ENCODE measurements around the gene NAGS.

DNA sequence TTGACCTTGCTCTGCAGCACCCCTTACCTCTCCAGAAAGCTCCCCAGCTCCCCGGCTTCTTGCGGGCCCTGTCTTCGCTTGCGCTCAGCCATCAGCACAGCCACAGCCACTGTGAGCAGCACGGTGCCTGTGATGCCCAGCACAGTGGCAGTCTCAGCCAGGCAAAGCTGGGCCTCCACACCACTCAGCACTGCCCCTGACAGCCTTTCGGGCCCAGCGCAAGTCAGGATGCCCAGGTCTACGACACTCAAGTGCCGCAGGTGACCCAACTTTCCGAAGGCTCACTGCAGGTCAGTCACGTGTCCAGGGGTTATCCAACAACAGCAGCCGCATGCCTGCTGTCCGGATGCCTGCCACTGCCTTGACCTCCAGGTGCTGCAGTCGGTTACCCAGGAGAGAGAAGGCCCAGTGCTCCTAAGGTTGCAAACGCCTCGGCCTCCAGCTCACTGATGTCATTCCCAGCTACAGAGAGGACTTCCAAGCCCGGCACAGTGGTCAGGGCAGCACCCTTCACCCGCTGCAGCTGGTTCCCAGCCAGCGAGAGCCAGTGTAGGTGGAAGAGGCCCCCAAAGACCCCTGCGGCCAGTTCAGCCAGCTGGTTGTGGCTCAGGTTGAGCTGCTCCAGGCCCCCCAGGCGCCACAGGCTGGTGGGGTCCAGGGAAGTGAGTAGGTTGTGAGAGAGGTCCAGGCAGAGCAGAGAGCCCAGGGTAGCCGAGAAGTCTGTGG, 19.3 kb downstream of the NAGS start:
- TF ChIP-seq FOSB (CRISPR knock-in tag; IDR thresholded peaks at IDR 0.05) (no peak), RCOR1 (IDR thresholded peaks at IDR 0.05; ENCODE audit: low read depth, low read length) (no peak), POLR2A (IDR thresholded peaks at IDR 0.05; ENCODE audit: low read length) (no peak), ELK1 (IDR thresholded peaks at IDR 0.05; ENCODE audit: low read depth, low read length) (no peak), SREBF2 (IDR thresholded peaks at IDR 0.05) (no peak), REST (IDR thresholded peaks at IDR 0.05) (no peak)
- TF ChIP-seq, protein P1, sequence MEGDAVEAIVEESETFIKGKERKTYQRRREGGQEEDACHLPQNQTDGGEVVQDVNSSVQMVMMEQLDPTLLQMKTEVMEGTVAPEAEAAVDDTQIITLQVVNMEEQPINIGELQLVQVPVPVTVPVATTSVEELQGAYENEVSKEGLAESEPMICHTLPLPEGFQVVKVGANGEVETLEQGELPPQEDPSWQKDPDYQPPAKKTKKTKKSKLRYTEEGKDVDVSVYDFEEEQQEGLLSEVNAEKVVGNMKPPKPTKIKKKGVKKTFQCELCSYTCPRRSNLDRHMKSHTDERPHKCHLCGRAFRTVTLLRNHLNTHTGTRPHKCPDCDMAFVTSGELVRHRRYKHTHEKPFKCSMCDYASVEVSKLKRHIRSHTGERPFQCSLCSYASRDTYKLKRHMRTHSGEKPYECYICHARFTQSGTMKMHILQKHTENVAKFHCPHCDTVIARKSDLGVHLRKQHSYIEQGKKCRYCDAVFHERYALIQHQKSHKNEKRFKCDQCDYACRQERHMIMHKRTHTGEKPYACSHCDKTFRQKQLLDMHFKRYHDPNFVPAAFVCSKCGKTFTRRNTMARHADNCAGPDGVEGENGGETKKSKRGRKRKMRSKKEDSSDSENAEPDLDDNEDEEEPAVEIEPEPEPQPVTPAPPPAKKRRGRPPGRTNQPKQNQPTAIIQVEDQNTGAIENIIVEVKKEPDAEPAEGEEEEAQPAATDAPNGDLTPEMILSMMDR (IDR thresholded peaks at IDR 0.05), result no peak
